KOPT-K1 (cell line): ENCODE measurements around the gene CARMIL1.
"Not testable (repeated sequence)": the region's sequence is repeated elsewhere in the genome, so short reads cannot be mapped to it uniquely, and the experiment has no call there.

ENCODE experiments used
- H3K27ac ChIP-seq: fragments of 200-600 bp; sonication (generic); 2 replicates; pipeline ENCODE4 v1.5.1; 2016; ENCODE audit warnings: antibody characterized with exemption, mild to moderate bottlenecking, low read depth, low read length; ENCODE audit not compliant: poor library complexity, severe bottlenecking
- H3K36me3 ChIP-seq: fragments of 200-600 bp; sonication (generic); 2 replicates; pipeline ENCODE4 v1.5.1; 2017; ENCODE audit warnings: antibody characterized with exemption, mild to moderate bottlenecking, low read length, moderate library complexity; ENCODE audit not compliant: insufficient read depth
- H3K9me3 ChIP-seq: fragments of 200-600 bp; sonication (generic); 2 replicates; pipeline ENCODE4 v1.5.1; 2017; ENCODE audit warnings: antibody characterized with exemption, low read length, mild to moderate bottlenecking; ENCODE audit not compliant: insufficient read depth, poor library complexity, severe bottlenecking

CARMIL1 gene

GRCh38 chr6:25427549-25427948 is 148.4 kb downstream of the CARMIL1 start:
- H3K36me3 ChIP-seq, result no peaks in the 10 kb centered on the region
- H3K27ac ChIP-seq, result no peak overlapping the region

GRCh38 chr6:25428758-25429317 is 149.7 kb downstream of the CARMIL1 start:
- H3K36me3 ChIP-seq, result no peaks in the 10 kb centered on the region
- no peaks in the 10 kb centered on the region for H3K9me3 ChIP-seq
- H3K27ac ChIP-seq, result no peak overlapping the region

More at GRCh38 chr6:25427549-25427948, 148.4 kb downstream of the CARMIL1 start:
- no peaks in the 10 kb centered on the region for H3K9me3 ChIP-seq

- no peaks in the 10 kb centered on the region for H3K9me3 ChIP-seq
- H3K36me3 ChIP-seq, result no peaks in the 10 kb centered on the region
- no peak overlapping the region for H3K27ac ChIP-seq
Measured at GRCh38 chr6:25431306-25431974, 152.3 kb downstream of the CARMIL1 start.

- H3K27ac ChIP-seq, result no peak overlapping the region
- H3K36me3 ChIP-seq, result no peaks in the 10 kb centered on the region
- no peaks in the 10 kb centered on the region for H3K9me3 ChIP-seq
Measured at GRCh38 chr6:25431975-25432307, 152.8 kb downstream of the CARMIL1 start.

GRCh38 chr6:25434921-25435320 is 155.7 kb downstream of the CARMIL1 start:
- H3K36me3 ChIP-seq, result no peaks in the 10 kb centered on the region
- H3K9me3 ChIP-seq, result no peaks in the 10 kb centered on the region
- no peak overlapping the region for H3K27ac ChIP-seq

GRCh38 chr6:25435416-25435985 is 156.3 kb downstream of the CARMIL1 start:
- Histone ChIP-seq H3K36me3 (no peaks in the 10 kb centered on the region), H3K9me3 (no peaks in the 10 kb centered on the region), H3K27ac (no peak overlapping the region)

GRCh38 chr6:25436760-25437159 is 157.6 kb downstream of the CARMIL1 start:
- H3K27ac ChIP-seq, result no peak overlapping the region
- no peaks in the 10 kb centered on the region for H3K36me3 ChIP-seq
- H3K9me3 ChIP-seq, result no peaks in the 10 kb centered on the region

GRCh38 chr6:25439368-25439767 is 160.2 kb downstream of the CARMIL1 start:
- Histone ChIP-seq H3K36me3 (no peaks in the 10 kb centered on the region), H3K27ac (no peak overlapping the region), H3K9me3 (no peaks in the 10 kb centered on the region)

- peaks cover 10% of the 10 kb centered on the region for H3K9me3 ChIP-seq
- H3K27ac ChIP-seq, result no peak overlapping the region
- H3K36me3 ChIP-seq, result no peaks in the 10 kb centered on the region
Measured at GRCh38 chr6:25441663-25442270, 162.6 kb downstream of the CARMIL1 start.

GRCh38 chr6:25442898-25443297 is 163.7 kb downstream of the CARMIL1 start:
- Histone ChIP-seq H3K9me3 (peaks cover 10% of the 10 kb centered on the region), H3K27ac (no peak overlapping the region), H3K36me3 (no peaks in the 10 kb centered on the region)

GRCh38 chr6:25444521-25444920 is 165.3 kb downstream of the CARMIL1 start:
- H3K36me3 ChIP-seq, H3K9me3 ChIP-seq, H3K27ac ChIP-seq: not testable (repeated sequence)

- Histone ChIP-seq H3K36me3 (no peaks in the 10 kb centered on the region), H3K27ac (no peak overlapping the region), H3K9me3 (peaks cover 10% of the 10 kb centered on the region)
Measured at GRCh38 chr6:25446830-25447569, 167.8 kb downstream of the CARMIL1 start.

- Histone ChIP-seq H3K36me3 (no peaks in the 10 kb centered on the region), H3K27ac (no peak overlapping the region)
Measured at GRCh38 chr6:25447570-25447929, 168.4 kb downstream of the CARMIL1 start.

GRCh38 chr6:25448965-25449538 is 169.9 kb downstream of the CARMIL1 start:
- no peaks in the 10 kb centered on the region for H3K36me3 ChIP-seq
- no peak overlapping the region for H3K27ac ChIP-seq
- H3K9me3 ChIP-seq, result peaks cover 10% of the 10 kb centered on the region

More at GRCh38 chr6:25447570-25447929, 168.4 kb downstream of the CARMIL1 start:
- peaks cover 10% of the 10 kb centered on the region for H3K9me3 ChIP-seq

GRCh38 chr6:25449774-25450173 is 170.6 kb downstream of the CARMIL1 start:
- Histone ChIP-seq H3K27ac (no peak overlapping the region), H3K36me3 (no peaks in the 10 kb centered on the region), H3K9me3 (peaks cover 10% of the 10 kb centered on the region)
